K562 (cell line): ENCODE data around the gene TAS1R3. TPM values are rescaled to one million over a fixed set of nuclear protein-coding genes. Genes with fewer than 3 reads are reported as not detected.

Experiments used
- ATAC-seq: fragments of 200-7000 bp; cut with Tn5 transposase; 3 replicates; pipeline ENCODE4 v1.9.1; 2020; ENCODE audit warnings: moderate library complexity
- BruUV-seq: library from RNA; stranded (reverse); fragments of 400-500 nt; replicated peaks from 2 replicates; lab custom pipeline; 2021; lab: Mats Ljungman, UMichigan
- CTCF ChIA-PET: fragments of 300-600 bp; formaldehyde crosslinking; extraction: SDS; loops from one replicate; lab custom pipeline; 2021; ENCODE audit warnings: low intra/inter-chr PET ratio; lab: Yijun Ruan, JAX
- POLR2A ChIA-PET: fragments of 300-600, 350-650 bp; sonication (Branson Sonifier 250); formaldehyde crosslinking; extraction: SDS; loops from one replicate; lab custom pipeline; 2021; ENCODE audit warnings: antibody characterized with exemption, inconsistent platforms; lab: Yijun Ruan, JAX
- DNase-seq, 4 experiments: peaks; one replicate each; pipeline versions ENCODE4 v3.0.0 to v3.0.0-alpha.2; 2011 to 2018; ENCODE audit warnings: low spot score in 3 of 4, mixed read lengths in 3 of 4; ENCODE audit errors: extremely low read depth in 1 of 4
- FAIRE-seq: peaks from 2 replicates; lab custom pipeline; 2011; peaks lifted over from hg19 to GRCh38; lab: Jason Lieb, UNC
- H2AFZ ChIP-seq: 2 replicates; pipeline ENCODE4 v1.6.0; 2011; ENCODE audit warnings: low read depth, low read length, control low read depth, inconsistent platforms
- H3K27ac ChIP-seq: fragments of 200-600 bp; 3 replicates; pipeline ENCODE4 v1.8.0; 2011; ENCODE audit warnings: low read depth, mild to moderate bottlenecking, control low read depth, inconsistent platforms, low read length, moderate library complexity, mixed read lengths; ENCODE audit errors: extremely low read depth
- H3K27me3 ChIP-seq, 2 experiments: fragments of 300-600 bp in 1 of 2; 2 replicates in 1 of 2; 3 replicates in 1 of 2; pipeline versions ENCODE4 v1.6.0 to v1.8.0; 2011; ENCODE audit warnings: inconsistent platforms in 2 of 2, low read length in 2 of 2, mild to moderate bottlenecking in 1 of 2, mixed read lengths in 1 of 2, moderate library complexity in 1 of 2; ENCODE audit not compliant: control insufficient read depth in 2 of 2, insufficient read depth in 2 of 2
- H3K36me3 ChIP-seq: fragments of 300-600 bp; 3 replicates; pipeline ENCODE4 v1.8.0; 2011; ENCODE audit warnings: mild to moderate bottlenecking, low read length, inconsistent platforms; ENCODE audit not compliant: control insufficient read depth, insufficient read depth
- H3K4me1 ChIP-seq, 2 experiments: fragments of 200-600 bp in 1 of 2; replicated peaks in 1 of 2; 2 replicates in 1 of 2; 3 replicates in 1 of 2; pipeline versions ENCODE4 v1.5.1 to v1.8.0; 2011; ENCODE audit warnings: inconsistent platforms in 2 of 2, low read length in 2 of 2, mild to moderate bottlenecking in 1 of 2, mixed read lengths in 1 of 2, moderate library complexity in 1 of 2; ENCODE audit not compliant: control insufficient read depth in 2 of 2, insufficient read depth in 2 of 2
- H3K4me2 ChIP-seq: 2 replicates; pipeline ENCODE4 v1.6.1; 2011; ENCODE audit warnings: low read length, control low read depth, inconsistent platforms, mixed read lengths; ENCODE audit not compliant: insufficient read depth
- H3K4me3 ChIP-seq: fragments of 200-600 bp; sonication (generic), shearing (Covaris generic); 2 replicates; pipeline ENCODE4 v1.5.1; 2016; ENCODE audit warnings: control low read depth, inconsistent platforms
- H3K79me2 ChIP-seq: fragments of 200-600 bp; 3 replicates; pipeline ENCODE4 v1.8.0; 2011; ENCODE audit warnings: low read length, inconsistent platforms; ENCODE audit not compliant: control insufficient read depth, insufficient read depth
- H3K9ac ChIP-seq, 2 experiments: 2 replicates each; pipeline versions ENCODE4 v1.6.0 to v1.6.1; 2011; ENCODE audit warnings: low read depth in 2 of 2, low read length in 2 of 2, control low read depth in 1 of 2, inconsistent platforms in 1 of 2, mild to moderate bottlenecking in 1 of 2, mixed read lengths in 1 of 2; ENCODE audit not compliant: insufficient read depth in 1 of 2
- H3K9me1 ChIP-seq: one replicate; pipeline ENCODE4 v1.6.0; 2011; ENCODE audit warnings: inconsistent platforms, mild to moderate bottlenecking, low read length, moderate library complexity; ENCODE audit not compliant: control insufficient read depth, insufficient read depth
- H3K9me3 ChIP-seq: replicated peaks from 2 replicates; pipeline ENCODE4 v1.5.1; 2011; ENCODE audit warnings: low read depth, low read length, inconsistent platforms; ENCODE audit not compliant: control insufficient read depth, insufficient read depth
- H4K20me1 ChIP-seq: replicated peaks from 2 replicates; pipeline ENCODE4 v1.6.1; 2011; ENCODE audit warnings: low read length, inconsistent platforms, mixed read lengths; ENCODE audit not compliant: control insufficient read depth, insufficient read depth
- DDX20 ChIP-seq: fragments of 450-650 bp; IDR thresholded peaks from 2 replicates; pipeline ENCODE4 v1.6.1; 2016; ENCODE audit warnings: missing genetic modification characterization, low read depth, mild to moderate bottlenecking, missing compliant biosample characterization, moderate library complexity
- EGR1 ChIP-seq: fragments of 450-650 bp; conservative IDR thresholded peaks from 2 replicates; pipeline ENCODE4 v1.6.1; 2017; ENCODE audit warnings: mild to moderate bottlenecking
- ERF ChIP-seq: fragments of 450-650 bp; formaldehyde crosslinking; IDR thresholded peaks from 2 replicates; pipeline ENCODE4 v1.4.0; 2020; ENCODE audit warnings: mild to moderate bottlenecking, mixed read lengths
- FOXK1 ChIP-seq: sonication (generic); formaldehyde crosslinking; IDR thresholded peaks from 2 replicates; pipeline ENCODE4 v1.8.0; 2022; ENCODE audit warnings: missing genetic modification reagents, mild to moderate bottlenecking, borderline replicate concordance
- FOXP1 ChIP-seq: sonication (generic); formaldehyde crosslinking; IDR thresholded peaks from 2 replicates; pipeline ENCODE4 v1.8.0; 2022; ENCODE audit warnings: mild to moderate bottlenecking, missing genetic modification reagents
- KAT8 ChIP-seq: fragments of 450-650 bp; IDR thresholded peaks from 2 replicates; pipeline ENCODE4 v1.6.1; 2016; ENCODE audit warnings: low read depth, mild to moderate bottlenecking
- MAFK ChIP-seq: IDR thresholded peaks from 2 replicates; pipeline ENCODE4 v1.6.1; 2011; ENCODE audit warnings: low read length, improper control_type of control experiment
- PHF20 ChIP-seq: fragments of 450-650 bp; IDR thresholded peaks from 2 replicates; pipeline ENCODE4 v1.6.1; 2018; ENCODE audit not compliant: partially characterized antibody
- POLR2G ChIP-seq: fragments of 200-400 bp; formaldehyde crosslinking; IDR thresholded peaks from 2 replicates; pipeline ENCODE4 v1.6.1; 2017; ENCODE audit warnings: low read depth, mild to moderate bottlenecking, antibody characterized with exemption, low read length, moderate library complexity
- PRPF4 ChIP-seq: fragments of 200-400 bp; formaldehyde crosslinking; IDR thresholded peaks from one replicate; pipeline ENCODE4 v1.6.1; 2017; ENCODE audit warnings: low read length, low read depth, mild to moderate bottlenecking; ENCODE audit not compliant: insufficient read depth, poor library complexity, severe bottlenecking
- TARDBP ChIP-seq: fragments of 450-650 bp; IDR thresholded peaks from 2 replicates; pipeline ENCODE4 v1.6.1; 2016
- TGIF2 ChIP-seq: sonication (generic); formaldehyde crosslinking; IDR thresholded peaks from 2 replicates; pipeline ENCODE4 v1.8.1; 2022; ENCODE audit warnings: mild to moderate bottlenecking, missing genetic modification reagents, moderate library complexity
- ZNF444 ChIP-seq: fragments of 250-450 bp; sonication (Bioruptor Pico); IDR thresholded peaks from 2 replicates; pipeline ENCODE4 v1.4.0; 2020; ENCODE audit warnings: mild to moderate bottlenecking, moderate library complexity
- ZNF695 ChIP-seq: fragments of 450-650 bp; formaldehyde crosslinking; IDR thresholded peaks from 2 replicates; pipeline ENCODE4 v1.4.0; 2020; ENCODE audit warnings: mild to moderate bottlenecking, moderate library complexity
- WGBS: fragments of 100-300 bp; shearing (Covaris generic); methylation state at CpG from one replicate; pipeline ENCODE4 v1.1.6; 2016; ENCODE audit warnings: low coverage, mixed read lengths; ENCODE audit not compliant: insufficient coverage; ENCODE audit errors: missing lambda C conversion rate; 5-methylcytosine and 5-hydroxymethylcytosine counted together
- in situ Hi-C: fragments of 300-500 bp; cut with MboI; formaldehyde crosslinking; loops from 4 replicates; pipeline ENCODE4 v1.15.0; 2018; ENCODE audit warnings: inconsistent platforms, mixed read lengths
- intact Hi-C: fragments of 100-400 bp; cut with micrococcal nuclease; formaldehyde crosslinking; loops from 2 replicates; pipeline ENCODE4 v1.14.2; 2022
- polyA plus RNA-seq, 8 experiments: library from polyadenylated mRNA; depleted of rRNA in 4 of 8; stranded (reverse) in 5 of 8; unstranded in 3 of 8; fragments of >200 nt; fragmentation: Nextera tagmentation in 2 of 8; fragmentation: Illumina TruSeq in 1 of 8; extraction: Ambion mirVana in 2 of 8; extraction: Trizol in 1 of 8; gene quantifications; 2 replicates each; pipeline versions ENCODE4 v1.2.1 to v1.2.3, GENCODE V29; 2011 to 2014; ENCODE audit warnings: inconsistent platforms in 1 of 8, missing spikeins in 1 of 8
- total RNA-seq, 7 experiments: library from RNA; depleted of rRNA in 6 of 7; stranded (reverse); fragments of >200 nt in 6 of 7; fragmentation: Illumina TruSeq in 2 of 7; extraction: Trizol in 2 of 7; gene quantifications; 2 replicates each; pipeline versions ENCODE4 v1.2.1 to v1.2.3, GENCODE V29; 2011 to 2021; ENCODE audit warnings: low replicate concordance in 1 of 7
- TF ChIP-seq, protein P1 (sequence below), 2 experiments: fragments of 450-650 bp in 1 of 2; IDR thresholded peaks; 2 replicates each; pipeline ENCODE4 v1.6.1; 2011 to 2017; ENCODE audit warnings: low read depth in 2 of 2, antibody characterized with exemption in 1 of 2, borderline replicate concordance in 1 of 2, low read length in 1 of 2, mild to moderate bottlenecking in 1 of 2, mixed read lengths in 1 of 2; ENCODE audit not compliant: control insufficient read depth in 1 of 2
- TF ChIP-seq, protein P2 (sequence below): conservative IDR thresholded peaks from 2 replicates; pipeline ENCODE4 v1.6.1; 2011; ENCODE audit warnings: low read depth, mild to moderate bottlenecking, low read length; ENCODE audit not compliant: control insufficient read depth
- TF ChIP-seq, protein P3 (sequence below): sonication (generic); formaldehyde crosslinking; IDR thresholded peaks from 2 replicates; pipeline ENCODE4 v1.8.1; 2022; ENCODE audit warnings: missing genetic modification reagents

The TAS1R3 gene
- total and polyA plus RNA-seq, 9 of the 15 experiments (the other 6 are each of a cell fraction or from before 2014, with no cell fraction given): 0.07 to 0.13 TPM; not detected in 7

DNA sequence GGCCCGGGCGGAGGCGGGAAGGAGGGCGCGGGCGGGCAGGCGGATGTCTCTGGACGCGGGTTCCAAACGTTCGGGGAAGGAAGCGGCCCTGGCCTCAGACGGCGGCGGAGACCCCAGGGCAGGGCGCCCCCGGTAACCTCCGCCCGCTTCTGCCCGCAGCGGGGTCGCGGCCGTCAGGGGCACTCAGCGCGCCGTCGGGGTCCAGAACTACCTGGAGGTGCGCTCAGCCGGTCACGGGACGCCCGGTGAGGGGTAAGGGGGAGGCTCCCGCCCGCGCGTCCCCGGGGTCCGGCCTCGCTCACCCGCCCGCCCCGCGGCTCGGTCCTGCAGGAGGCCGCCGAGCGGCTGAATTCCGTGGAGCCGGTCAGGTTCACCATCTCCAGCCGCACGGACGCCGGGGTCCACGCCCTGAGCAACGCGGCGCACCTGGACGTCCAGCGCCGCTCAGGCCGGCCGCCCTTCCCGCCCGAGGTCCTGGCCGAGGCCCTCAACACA lies 22.3 kb upstream of the TAS1R3 start:
- Histone ChIP-seq H3K27me3 (no peaks in the 10 kb centered on the region), H4K20me1 (peaks cover 23% of the 10 kb centered on the region), H3K9me1 (peaks cover 5% of the 10 kb centered on the region), H3K9ac (peak overlapping the region; percentile 87 to 97), H3K4me1 (peaks cover 40 to 97% of the 10 kb centered on the region in 2 experiments), H3K36me3 (peaks cover 47% of the 10 kb centered on the region), H3K4me2 (peak overlapping the region; percentile 88), H2AFZ (peak overlapping the region; percentile 68), H3K79me2 (peaks cover 54% of the 10 kb centered on the region), H3K4me3 (peak overlapping the region; percentile 94), H3K9me3 (no peaks in the 10 kb centered on the region), H3K27ac (peak overlapping the region; percentile 96)
- DNase-seq (peak in 2 of 4 experiments; percentile 56 to 61), FAIRE-seq (no peak), ATAC-seq (peak; percentile 2)
- TSS peak; percentile 67 for BruUV-seq
- intact Hi-C loops (loop anchor here (2.0 to 10.0 kb wide), 3 partner anchors 16 to 916 kb away; partner anchors contain the start of genes AURKAIP1, CPTP, INTS11 and SKI), in situ Hi-C loops (no loop called here)
- CTCF ChIA-PET: no interaction called here
- WGBS: under 1% methylated on average over 43 of the region's 66 CpGs
- POLR2A ChIA-PET: interaction anchor here (0.9 to 1.3 kb wide), 4 partner anchors 17 to 197 kb away, joined by 3 to 4 read pairs (median 3); no protein-coding TSS in a partner anchor
- TF ChIP-seq KAT8 (no peak), ZNF444 (CRISPR knock-in tag) (no peak), TGIF2 (CRISPR knock-in tag) (no peak), PRPF4 (peak; percentile 6), DDX20 (tag) (no peak), PHF20 (peak; percentile 26), ERF (CRISPR knock-in tag) (0 out of 2 replicates have a peak, but pooled peaks have one; percentile 18), POLR2G (peak; percentile 66), TARDBP (0 out of 2 replicates have a peak, but pooled peaks have one; percentile 15), FOXK1 (CRISPR knock-in tag) (no peak), EGR1 (peak; percentile 77), MAFK (no peak), ZNF695 (CRISPR knock-in tag) (no peak), FOXP1 (CRISPR knock-in tag) (peak; percentile 58)
- TF ChIP-seq, protein P1, sequence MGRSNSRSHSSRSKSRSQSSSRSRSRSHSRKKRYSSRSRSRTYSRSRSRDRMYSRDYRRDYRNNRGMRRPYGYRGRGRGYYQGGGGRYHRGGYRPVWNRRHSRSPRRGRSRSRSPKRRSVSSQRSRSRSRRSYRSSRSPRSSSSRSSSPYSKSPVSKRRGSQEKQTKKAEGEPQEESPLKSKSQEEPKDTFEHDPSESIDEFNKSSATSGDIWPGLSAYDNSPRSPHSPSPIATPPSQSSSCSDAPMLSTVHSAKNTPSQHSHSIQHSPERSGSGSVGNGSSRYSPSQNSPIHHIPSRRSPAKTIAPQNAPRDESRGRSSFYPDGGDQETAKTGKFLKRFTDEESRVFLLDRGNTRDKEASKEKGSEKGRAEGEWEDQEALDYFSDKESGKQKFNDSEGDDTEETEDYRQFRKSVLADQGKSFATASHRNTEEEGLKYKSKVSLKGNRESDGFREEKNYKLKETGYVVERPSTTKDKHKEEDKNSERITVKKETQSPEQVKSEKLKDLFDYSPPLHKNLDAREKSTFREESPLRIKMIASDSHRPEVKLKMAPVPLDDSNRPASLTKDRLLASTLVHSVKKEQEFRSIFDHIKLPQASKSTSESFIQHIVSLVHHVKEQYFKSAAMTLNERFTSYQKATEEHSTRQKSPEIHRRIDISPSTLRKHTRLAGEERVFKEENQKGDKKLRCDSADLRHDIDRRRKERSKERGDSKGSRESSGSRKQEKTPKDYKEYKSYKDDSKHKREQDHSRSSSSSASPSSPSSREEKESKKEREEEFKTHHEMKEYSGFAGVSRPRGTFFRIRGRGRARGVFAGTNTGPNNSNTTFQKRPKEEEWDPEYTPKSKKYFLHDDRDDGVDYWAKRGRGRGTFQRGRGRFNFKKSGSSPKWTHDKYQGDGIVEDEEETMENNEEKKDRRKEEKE (IDR thresholded peaks at IDR 0.05; ENCODE audit: borderline replicate concordance in 1 of 2, control insufficient read depth in 1 of 2, low read depth in 2 of 2, low read length in 1 of 2): no peak
- TF ChIP-seq, protein P2, sequence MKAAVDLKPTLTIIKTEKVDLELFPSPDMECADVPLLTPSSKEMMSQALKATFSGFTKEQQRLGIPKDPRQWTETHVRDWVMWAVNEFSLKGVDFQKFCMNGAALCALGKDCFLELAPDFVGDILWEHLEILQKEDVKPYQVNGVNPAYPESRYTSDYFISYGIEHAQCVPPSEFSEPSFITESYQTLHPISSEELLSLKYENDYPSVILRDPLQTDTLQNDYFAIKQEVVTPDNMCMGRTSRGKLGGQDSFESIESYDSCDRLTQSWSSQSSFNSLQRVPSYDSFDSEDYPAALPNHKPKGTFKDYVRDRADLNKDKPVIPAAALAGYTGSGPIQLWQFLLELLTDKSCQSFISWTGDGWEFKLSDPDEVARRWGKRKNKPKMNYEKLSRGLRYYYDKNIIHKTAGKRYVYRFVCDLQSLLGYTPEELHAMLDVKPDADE: peak; percentile 9; the same call in 1 of the 2 replicates
- TF ChIP-seq, protein P3, sequence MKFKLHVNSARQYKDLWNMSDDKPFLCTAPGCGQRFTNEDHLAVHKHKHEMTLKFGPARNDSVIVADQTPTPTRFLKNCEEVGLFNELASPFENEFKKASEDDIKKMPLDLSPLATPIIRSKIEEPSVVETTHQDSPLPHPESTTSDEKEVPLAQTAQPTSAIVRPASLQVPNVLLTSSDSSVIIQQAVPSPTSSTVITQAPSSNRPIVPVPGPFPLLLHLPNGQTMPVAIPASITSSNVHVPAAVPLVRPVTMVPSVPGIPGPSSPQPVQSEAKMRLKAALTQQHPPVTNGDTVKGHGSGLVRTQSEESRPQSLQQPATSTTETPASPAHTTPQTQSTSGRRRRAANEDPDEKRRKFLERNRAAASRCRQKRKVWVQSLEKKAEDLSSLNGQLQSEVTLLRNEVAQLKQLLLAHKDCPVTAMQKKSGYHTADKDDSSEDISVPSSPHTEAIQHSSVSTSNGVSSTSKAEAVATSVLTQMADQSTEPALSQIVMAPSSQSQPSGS (CRISPR knock-in tag): peak; percentile 68; the same call in 1 of the 2 replicates
